IPS-20b (cell line): ENCODE results near the gene RRAGC.
A peak's percentile ranks its signal among the peaks of the same experiment; 100 is the strongest.

Experiments used
- H3K27ac ChIP-seq: one replicate; pipeline ENCODE4 v1.5.1; 2013; ENCODE audit warnings: low read length
- H3K27me3 ChIP-seq: 2 replicates; pipeline ENCODE4 v1.6.1; 2013; ENCODE audit warnings: mild to moderate bottlenecking, low read length, inconsistent platforms; ENCODE audit not compliant: insufficient read depth
- H3K36me3 ChIP-seq: 2 replicates; pipeline ENCODE4 v1.6.1; 2013; ENCODE audit warnings: low read depth, mild to moderate bottlenecking, inconsistent platforms, low read length, moderate library complexity; ENCODE audit not compliant: insufficient read depth
- H3K4me1 ChIP-seq: 2 replicates; pipeline ENCODE4 v1.6.1; 2013; ENCODE audit warnings: mild to moderate bottlenecking, control low read depth, inconsistent platforms, low read length, moderate library complexity; ENCODE audit not compliant: insufficient read depth
- H3K4me3 ChIP-seq: 2 replicates; pipeline ENCODE4 v1.5.1; 2013; ENCODE audit warnings: mild to moderate bottlenecking, low read length, inconsistent platforms
- H3K9ac ChIP-seq: 2 replicates; pipeline ENCODE4 v1.6.1; 2013; ENCODE audit warnings: low read depth, mild to moderate bottlenecking, inconsistent platforms, low read length, moderate library complexity
- H3K9me3 ChIP-seq: 2 replicates; pipeline ENCODE4 v1.6.1; 2013; ENCODE audit warnings: mild to moderate bottlenecking, low read depth, low read length, inconsistent platforms; ENCODE audit not compliant: insufficient read depth

RRAGC gene

GRCh38 chr1:38881487-38881886, 21.9 kb upstream of the RRAGC start, which contains the start of gene GJA9:
TSS of gene GJA9 (minus strand) at chr1:38881587. CDS start at chr1:38876098, 5,489 bp downstream.
- Histone ChIP-seq H3K36me3 (no peaks in the 10 kb centered on the region), H3K4me3 (no peak within 1 kb of the TSS), H3K4me1 (0 out of 2 replicates have a peak, but pooled peaks cover 1% of the 10 kb centered on the region), H3K9me3 (no peaks in the 10 kb centered on the region), H3K27ac (no peak within 1 kb of the TSS), H3K9ac (no peak within 1 kb of the TSS), H3K27me3 (no peaks in the 10 kb centered on the region)

GRCh38 chr1:38875811-38876210, 16.2 kb upstream of the RRAGC start:
- H3K27me3 ChIP-seq, result no peaks in the 10 kb centered on the region
- no peak overlapping the region for H3K4me3 ChIP-seq
- no peak overlapping the region for H3K9ac ChIP-seq
- no peaks in the 10 kb centered on the region for H3K36me3 ChIP-seq
- no peaks in the 10 kb centered on the region for H3K4me1 ChIP-seq
- H3K27ac ChIP-seq, result no peak overlapping the region
- H3K9me3 ChIP-seq, result no peaks in the 10 kb centered on the region

DNA sequence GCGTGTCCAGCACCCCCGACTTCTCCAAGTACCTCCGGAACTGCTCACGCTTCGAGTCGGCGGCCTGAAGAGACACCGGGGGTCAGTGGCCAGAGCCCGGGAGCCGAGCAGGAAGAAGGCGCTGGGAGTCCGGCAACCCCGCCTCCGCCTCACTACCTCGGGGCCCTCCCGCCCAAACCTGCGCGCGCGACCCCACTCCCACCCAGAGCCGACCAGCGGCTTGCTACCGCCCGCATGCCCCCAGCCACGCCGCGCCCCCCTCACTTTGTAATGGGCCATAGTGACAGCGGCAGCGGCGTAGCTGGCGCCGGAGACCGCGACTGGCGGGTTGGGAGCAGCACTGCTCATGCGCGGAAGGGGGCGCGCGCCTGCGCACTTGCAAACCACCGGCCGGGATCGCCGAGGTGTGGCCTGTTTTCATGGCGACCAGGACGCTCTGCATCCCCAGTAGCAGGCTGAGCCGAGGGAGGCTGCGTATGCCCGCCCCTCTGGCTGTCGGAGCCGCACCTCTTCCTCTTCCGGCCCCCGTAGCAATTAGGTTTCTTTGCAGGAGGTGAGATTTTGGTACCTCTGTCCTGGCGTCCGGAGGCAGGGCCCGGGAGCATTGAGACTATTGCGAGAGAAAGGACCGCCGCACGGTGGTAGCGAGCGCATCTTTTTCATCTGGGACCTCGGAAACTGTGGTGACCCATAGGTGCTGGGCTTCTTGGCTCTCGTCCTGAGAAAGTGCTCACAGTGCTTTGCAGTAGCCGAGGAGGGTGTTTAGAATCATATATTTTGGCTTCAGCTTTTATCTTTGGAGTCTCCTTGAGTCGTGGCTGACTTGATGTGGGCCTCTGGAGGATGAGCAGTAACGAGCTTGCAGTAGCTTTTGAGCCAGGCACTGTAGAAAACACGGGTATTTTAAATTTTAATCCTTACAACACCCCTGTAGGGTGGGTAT, 13.7 kb upstream of the RRAGC start, which contains the start of gene MYCBP:
Gene MYCBP (minus strand): TSS at position 322 of the 943 bp plus-strand sequence. CDS start 43 bp downstream, at position 279.
- Histone ChIP-seq H3K27ac (peak within 1 kb of the TSS; percentile 4), H3K4me3 (peak within 1 kb of the TSS; percentile 92), H3K36me3 (no peaks in the 10 kb centered on the region), H3K9ac (peak within 1 kb of the TSS; percentile 87; the same call in 1 of the 2 replicates), H3K4me1 (no peaks in the 10 kb centered on the region), H3K9me3 (no peaks in the 10 kb centered on the region), H3K27me3 (no peaks in the 10 kb centered on the region)

DNA sequence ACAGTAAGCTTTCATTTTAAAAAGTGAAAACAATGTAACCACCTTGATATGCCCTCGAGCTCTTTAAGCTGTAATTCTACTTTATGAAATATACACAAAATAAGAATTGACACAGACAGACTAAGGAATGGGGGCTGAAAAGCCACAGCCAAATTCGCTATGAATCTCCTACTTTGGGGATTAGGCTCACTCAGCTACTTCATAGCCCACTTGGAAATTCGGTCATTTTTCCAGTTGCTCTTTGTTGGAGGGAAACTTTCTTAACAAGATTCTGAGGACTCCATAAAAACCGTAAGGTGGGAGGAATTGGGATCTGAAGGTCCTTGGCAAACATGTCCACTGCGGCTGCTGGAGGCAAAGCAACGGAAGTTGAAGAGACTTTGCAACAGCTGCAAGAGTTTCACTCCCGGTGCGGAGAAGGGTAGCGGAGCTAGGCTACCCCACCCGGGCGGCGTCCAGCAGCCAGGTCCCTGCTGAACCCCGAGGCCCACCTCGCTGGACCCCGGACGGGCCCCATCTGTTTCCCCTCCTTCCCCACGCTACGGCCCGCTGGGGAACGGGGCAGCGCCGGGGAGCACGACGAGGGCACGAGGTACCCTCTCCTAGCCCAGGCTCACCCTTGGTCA, 12.9 kb upstream of the RRAGC start:
- Histone ChIP-seq H3K4me3 (peak overlapping the region; percentile 92), H3K36me3 (no peaks in the 10 kb centered on the region), H3K9me3 (no peaks in the 10 kb centered on the region), H3K9ac (peak overlapping the region; percentile 75; the same call in 1 of the 2 replicates), H3K4me1 (no peaks in the 10 kb centered on the region), H3K27me3 (no peaks in the 10 kb centered on the region), H3K27ac (no peak overlapping the region)

DNA sequence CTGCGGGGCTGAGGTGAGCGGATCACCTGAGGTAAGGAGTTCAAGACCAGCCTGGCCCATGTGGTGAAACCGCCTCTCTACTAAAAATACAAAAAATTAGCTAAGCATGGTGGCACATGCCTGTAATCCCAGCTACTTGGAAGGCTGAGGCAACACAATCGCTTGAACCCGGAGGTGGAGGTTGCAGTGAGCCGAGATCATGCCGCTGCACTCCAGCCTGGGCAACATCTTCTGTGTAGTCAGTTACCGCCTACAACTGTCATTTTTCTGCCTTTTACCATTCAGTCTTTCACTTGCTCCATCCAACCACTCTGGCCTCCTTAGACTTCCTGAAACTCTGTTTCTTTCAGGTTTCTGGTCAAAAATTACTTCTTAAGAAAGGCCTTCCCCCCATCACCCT, 11.4 kb upstream of the RRAGC start:
- H3K4me1 ChIP-seq, result no peaks in the 10 kb centered on the region

DNA sequence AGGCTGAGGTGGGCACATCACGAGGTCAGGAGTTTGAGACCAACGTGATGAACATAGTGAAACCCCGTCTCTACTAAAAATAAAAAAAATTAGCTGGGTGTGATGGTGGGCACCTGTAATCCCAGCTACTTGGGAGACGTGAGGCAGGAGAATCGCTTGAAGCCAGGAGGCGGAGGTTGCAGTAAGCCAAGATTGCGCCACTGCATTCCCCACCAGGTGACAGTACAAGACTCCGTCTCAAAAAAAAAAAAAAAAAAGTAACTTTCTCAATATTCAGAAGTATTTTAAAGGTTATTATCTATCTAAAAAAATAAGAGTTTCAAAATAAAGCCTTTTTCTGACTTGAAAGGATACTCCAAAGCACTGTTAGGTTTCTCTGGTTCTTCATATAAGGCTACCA, 7.6 kb upstream of the RRAGC start:
- H3K4me1 ChIP-seq, result no peaks in the 10 kb centered on the region
- H3K9me3 ChIP-seq, result no peaks in the 10 kb centered on the region
- no peak overlapping the region for H3K9ac ChIP-seq
- H3K27ac ChIP-seq, result no peak overlapping the region
- peaks cover 34% of the 10 kb centered on the region for H3K36me3 ChIP-seq
- no peak overlapping the region for H3K4me3 ChIP-seq
- H3K27me3 ChIP-seq, result no peaks in the 10 kb centered on the region

More for the DNA sequence above, 11.4 kb upstream of the RRAGC start:
- no peak overlapping the region for H3K4me3 ChIP-seq
- no peaks in the 10 kb centered on the region for H3K9me3 ChIP-seq
- no peak overlapping the region for H3K27ac ChIP-seq
- no peak overlapping the region for H3K9ac ChIP-seq
- no peaks in the 10 kb centered on the region for H3K36me3 ChIP-seq
- H3K27me3 ChIP-seq, result no peaks in the 10 kb centered on the region

DNA sequence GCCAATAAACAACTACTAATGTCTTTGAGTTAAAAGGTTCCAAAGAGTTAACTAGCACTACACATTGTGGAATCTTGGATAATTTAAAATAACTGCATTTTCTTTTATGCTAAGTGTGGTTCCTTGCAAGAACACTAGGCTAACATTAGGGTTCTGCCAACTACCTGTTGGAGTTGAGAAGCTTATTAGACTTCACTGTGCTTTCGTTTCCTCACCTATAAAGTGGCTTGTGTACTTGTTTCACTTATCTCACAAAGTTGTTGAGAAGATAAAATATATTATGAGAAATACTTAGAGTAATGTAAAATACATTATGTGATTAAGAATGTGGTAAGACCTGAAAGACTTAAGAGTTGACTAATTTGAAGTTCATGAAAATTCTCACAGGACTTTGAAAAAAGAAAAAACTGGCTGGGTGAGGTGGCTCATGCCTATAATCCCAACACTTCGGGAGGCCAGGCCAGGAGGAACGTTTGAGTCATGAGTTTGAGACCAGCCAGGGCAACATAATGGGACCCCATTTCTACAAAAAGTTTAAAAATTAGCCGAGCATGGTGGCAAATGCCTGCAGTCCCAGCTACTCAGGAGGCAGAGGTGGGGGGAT, 5.6 kb upstream of the RRAGC start:
- peaks cover 38% of the 10 kb centered on the region for H3K36me3 ChIP-seq
- no peaks in the 10 kb centered on the region for H3K9me3 ChIP-seq
- no peak overlapping the region for H3K4me3 ChIP-seq
- peaks cover 3% of the 10 kb centered on the region; the same call in 1 of the 2 replicates for H3K4me1 ChIP-seq
- no peak overlapping the region for H3K27ac ChIP-seq
- no peak overlapping the region for H3K9ac ChIP-seq
- no peaks in the 10 kb centered on the region for H3K27me3 ChIP-seq

DNA sequence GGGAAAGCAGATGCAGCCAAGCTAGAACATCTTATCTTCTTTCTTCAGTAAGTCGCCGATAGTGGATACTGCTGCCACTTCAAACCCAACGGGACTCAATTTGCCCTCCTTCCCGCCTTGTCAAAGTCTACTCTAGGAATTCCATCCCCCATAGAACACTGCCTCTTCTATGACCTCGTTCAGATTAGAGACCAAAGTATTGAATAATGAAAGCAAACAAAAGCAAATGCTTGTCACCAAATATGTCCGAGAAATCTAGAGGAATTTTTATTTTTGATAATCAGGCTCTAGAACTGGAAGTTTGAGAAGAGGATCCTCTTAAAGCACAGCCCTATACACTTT, 853 bp upstream of the RRAGC start:
- Histone ChIP-seq H3K4me3 (peak overlapping the region; percentile 96), H3K27ac (peak overlapping the region; percentile 22), H3K4me1 (peaks cover 7% of the 10 kb centered on the region), H3K9me3 (no peaks in the 10 kb centered on the region), H3K36me3 (peaks cover 49% of the 10 kb centered on the region), H3K27me3 (no peaks in the 10 kb centered on the region), H3K9ac (peak overlapping the region; percentile 88)

DNA sequence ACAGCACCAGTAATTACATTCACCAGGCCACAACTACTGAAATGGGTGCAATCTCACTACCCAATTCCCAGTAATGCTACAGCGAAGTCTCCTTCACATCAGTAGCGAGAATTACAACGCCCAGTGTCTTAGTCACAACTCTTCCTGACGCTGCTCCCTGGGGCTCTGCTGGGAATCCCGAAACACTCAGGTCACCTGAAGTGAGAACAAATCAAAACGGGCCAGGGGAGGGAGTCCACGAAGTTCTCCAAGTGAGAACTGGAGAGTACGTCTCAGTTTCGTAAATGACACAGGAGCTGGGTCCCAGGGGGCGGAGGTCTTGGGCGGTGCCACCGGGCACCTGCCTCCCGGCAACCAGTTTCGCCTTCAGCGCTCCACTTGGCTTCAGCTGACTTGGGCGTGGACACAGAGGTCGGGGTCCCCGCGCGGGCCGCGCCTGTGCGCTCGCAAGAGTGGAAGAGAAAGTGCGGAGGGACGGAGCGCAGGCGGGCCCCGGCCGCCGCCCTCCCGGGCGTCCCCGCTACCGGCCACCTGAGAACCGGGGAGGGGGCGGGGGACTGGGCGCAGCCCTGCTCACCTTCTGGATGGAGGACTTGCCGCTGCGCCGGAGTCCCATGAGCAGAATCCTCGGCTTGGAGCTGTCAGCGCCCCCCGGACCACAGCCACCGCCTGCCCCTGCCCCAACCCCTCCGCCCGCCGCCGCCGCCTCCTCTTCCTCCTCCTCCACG, 575 bp downstream of the RRAGC start:
- Histone ChIP-seq H3K4me1 (peaks cover 7% of the 10 kb centered on the region), H3K9me3 (no peaks in the 10 kb centered on the region), H3K27me3 (no peaks in the 10 kb centered on the region), H3K36me3 (peaks cover 45% of the 10 kb centered on the region), H3K27ac (no peak overlapping the region), H3K9ac (peak overlapping the region; percentile 77; the same call in 1 of the 2 replicates), H3K4me3 (peak overlapping the region; percentile 96)

GRCh38 chr1:38852780-38853179, 6.8 kb downstream of the RRAGC start:
- peaks cover 65% of the 10 kb centered on the region for H3K36me3 ChIP-seq
- H3K27ac ChIP-seq, result no peak overlapping the region
- H3K9me3 ChIP-seq, result no peaks in the 10 kb centered on the region
- no peak overlapping the region for H3K4me3 ChIP-seq
- H3K27me3 ChIP-seq, result no peaks in the 10 kb centered on the region
- no peak overlapping the region for H3K9ac ChIP-seq
- H3K4me1 ChIP-seq, result no peaks in the 10 kb centered on the region

DNA sequence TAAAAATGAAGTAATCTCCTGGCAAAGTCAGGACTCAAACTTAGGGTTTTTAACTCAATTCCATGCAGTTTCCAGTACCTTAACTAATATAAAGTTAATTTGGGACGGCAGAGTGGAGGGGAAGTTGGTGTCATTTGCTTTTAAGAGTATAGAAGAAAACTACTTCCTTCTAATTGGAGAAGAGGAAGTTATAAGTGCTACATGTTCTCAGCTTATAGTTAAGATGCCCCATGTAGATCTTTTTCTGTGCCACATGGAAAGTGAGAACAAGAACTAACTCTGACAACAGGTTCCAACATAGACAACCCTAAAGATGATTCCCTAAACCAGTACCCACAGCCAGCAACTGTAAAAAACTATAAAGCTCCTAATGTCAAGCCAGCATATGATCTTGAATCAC, 11.5 kb downstream of the RRAGC start:
- Histone ChIP-seq H3K36me3 (peaks cover 68% of the 10 kb centered on the region), H3K9ac (no peak overlapping the region), H3K27ac (no peak overlapping the region)

More for the DNA sequence above, 11.5 kb downstream of the RRAGC start:
- Histone ChIP-seq H3K4me3 (no peak overlapping the region), H3K27me3 (no peaks in the 10 kb centered on the region), H3K4me1 (no peaks in the 10 kb centered on the region; the same call in 1 of the 2 replicates), H3K9me3 (no peaks in the 10 kb centered on the region)
